Glomerular visceral epithelial cell (primary cell): ENCODE results near the gene RNH1.
"Not testable (repeated sequence)": the region's sequence is repeated elsewhere in the genome, so short reads cannot be mapped to it uniquely, and the experiment has no call there.

Experiments
- DNase-seq: peaks from one replicate; pipeline ENCODE4 v3.0.0-alpha.2; 2016; ENCODE audit errors: extremely low spot score

RNH1 gene

GRCh38 chr11:477052-477715 is 29.9 kb downstream of the RNH1 start:
- no peak for DNase-seq

GRCh38 chr11:476416-476815 is 30.6 kb downstream of the RNH1 start:
- no peak for DNase-seq

GRCh38 chr11:475941-476340 is 31.1 kb downstream of the RNH1 start:
- DNase-seq, result no peak

GRCh38 chr11:474914-475506 is 32.0 kb downstream of the RNH1 start:
- no peak for DNase-seq

- no peak for DNase-seq
Measured at GRCh38 chr11:473962-474785, 32.9 kb downstream of the RNH1 start.

GRCh38 chr11:473415-473814 is 33.6 kb downstream of the RNH1 start:
- DNase-seq, result no peak

GRCh38 chr11:472816-473215 is 34.2 kb downstream of the RNH1 start:
- no peak for DNase-seq

- DNase-seq, result no peak
Measured at GRCh38 chr11:472272-472671, 34.8 kb downstream of the RNH1 start.

GRCh38 chr11:471468-472145 is 35.4 kb downstream of the RNH1 start:
- no peak for DNase-seq

- DNase-seq, result peak; percentile 25
Measured at GRCh38 chr11:469684-470560, 37.1 kb downstream of the RNH1 start.

- DNase-seq, result not testable (repeated sequence)
Measured at GRCh38 chr11:469026-469683, 37.9 kb downstream of the RNH1 start.

- no peak for DNase-seq
Measured at GRCh38 chr11:468493-468892, 38.5 kb downstream of the RNH1 start.

GRCh38 chr11:468036-468435 is 39.0 kb downstream of the RNH1 start:
- no peak for DNase-seq

GRCh38 chr11:465896-466530 is 41.0 kb downstream of the RNH1 start:
- no peak for DNase-seq

GRCh38 chr11:464316-464715 is 42.7 kb downstream of the RNH1 start:
- DNase-seq, result no peak

GRCh38 chr11:462107-462890 is 44.7 kb downstream of the RNH1 start:
- DNase-seq, result no peak

- DNase-seq, result no peak
Measured at GRCh38 chr11:461626-462025, 45.4 kb downstream of the RNH1 start.

GRCh38 chr11:460331-461199 is 46.5 kb downstream of the RNH1 start:
- no peak for DNase-seq
